DMS 273 (cell line): ENCODE measurements around the gene SLC17A4.

Source experiments
- DNase-seq: peaks from one replicate; lab custom pipeline; 2025; ENCODE audit not compliant: unreplicated experiment; lab: John Stamatoyannopoulos, UW

The SLC17A4 gene, protein sequence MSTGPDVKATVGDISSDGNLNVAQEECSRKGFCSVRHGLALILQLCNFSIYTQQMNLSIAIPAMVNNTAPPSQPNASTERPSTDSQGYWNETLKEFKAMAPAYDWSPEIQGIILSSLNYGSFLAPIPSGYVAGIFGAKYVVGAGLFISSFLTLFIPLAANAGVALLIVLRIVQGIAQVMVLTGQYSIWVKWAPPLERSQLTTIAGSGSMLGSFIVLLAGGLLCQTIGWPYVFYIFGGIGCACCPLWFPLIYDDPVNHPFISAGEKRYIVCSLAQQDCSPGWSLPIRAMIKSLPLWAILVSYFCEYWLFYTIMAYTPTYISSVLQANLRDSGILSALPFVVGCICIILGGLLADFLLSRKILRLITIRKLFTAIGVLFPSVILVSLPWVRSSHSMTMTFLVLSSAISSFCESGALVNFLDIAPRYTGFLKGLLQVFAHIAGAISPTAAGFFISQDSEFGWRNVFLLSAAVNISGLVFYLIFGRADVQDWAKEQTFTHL

DNA sequence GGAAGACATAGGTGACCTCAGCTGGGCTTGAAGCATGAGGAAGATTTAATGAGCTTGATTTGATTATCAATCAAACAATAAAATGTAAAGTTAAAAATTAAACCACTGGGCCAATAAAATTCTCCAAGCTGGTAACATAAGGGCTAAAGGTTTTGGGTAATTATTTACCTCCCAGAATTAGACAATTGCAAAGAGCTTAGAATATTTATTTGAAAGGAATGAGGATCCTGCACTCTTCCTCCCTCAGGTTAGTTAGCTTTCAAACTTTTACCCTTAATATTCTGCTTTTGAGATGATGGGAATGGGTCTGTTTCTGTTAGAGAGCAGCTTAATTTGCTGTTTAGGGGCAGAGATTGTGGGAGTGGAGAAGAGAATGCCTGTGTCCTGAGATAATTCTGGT is at the start of gene SLC17A4:
TSS of gene SLC17A4 (plus strand) at position 208 of the 400 bp plus-strand sequence. CDS start 7,221 bp downstream, outside the sequence.
- DNase-seq = no peak

DNA sequence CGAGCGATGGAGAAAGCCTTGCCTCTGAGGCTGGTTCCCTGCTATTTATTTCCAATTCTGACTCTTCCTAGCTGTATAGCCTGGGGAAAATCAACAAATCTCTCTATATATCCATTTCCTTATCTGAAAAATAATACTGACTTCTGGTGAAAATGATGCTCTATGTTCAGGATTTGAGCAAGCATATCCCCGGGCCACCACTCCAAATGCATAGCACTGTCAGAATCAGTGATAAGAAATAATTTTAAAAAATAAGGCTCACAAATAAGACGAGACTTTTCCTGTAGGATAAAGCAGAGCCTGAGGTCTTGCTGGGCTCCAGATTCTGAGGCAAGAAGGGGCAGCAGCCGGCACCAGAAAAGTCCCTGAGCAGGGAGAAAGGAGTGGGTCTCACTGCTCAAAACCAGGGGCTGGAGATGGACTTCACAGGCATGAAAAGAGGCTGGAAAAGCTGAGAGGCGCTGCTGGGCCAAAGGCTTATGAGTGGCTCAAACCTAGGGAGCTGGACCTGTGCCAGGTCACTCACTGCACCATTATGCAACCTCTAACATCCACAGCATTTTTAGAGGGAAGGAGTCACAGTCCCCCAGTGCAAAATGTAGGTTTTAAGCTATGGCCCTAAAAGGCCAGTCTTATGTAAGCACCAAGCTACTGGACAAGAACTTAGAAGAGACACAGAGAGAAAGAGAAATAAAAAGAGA is 48.1 kb upstream of the SLC17A4 start:
- peak; percentile 4 for DNase-seq

DNA sequence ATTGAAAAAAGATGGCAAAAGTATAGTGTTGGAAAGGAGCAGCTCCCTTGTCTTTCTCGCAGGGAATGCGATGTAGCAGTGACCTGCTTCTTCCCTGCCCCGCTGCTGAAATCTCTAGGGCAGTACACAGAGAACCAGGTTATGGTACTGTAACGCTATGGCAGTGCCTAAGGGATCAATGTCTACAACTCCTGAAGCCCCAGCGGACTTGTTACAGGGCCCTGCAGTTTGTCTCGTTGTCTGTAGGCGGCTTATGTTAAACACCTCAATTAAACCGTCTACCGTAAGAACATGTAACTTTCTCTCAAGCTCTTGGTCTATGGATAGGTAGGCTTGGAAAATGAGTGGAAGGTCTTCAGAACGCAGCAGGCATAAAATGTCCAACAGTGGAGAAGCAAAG is 44.8 kb upstream of the SLC17A4 start:
- DNase-seq = no peak

DNA sequence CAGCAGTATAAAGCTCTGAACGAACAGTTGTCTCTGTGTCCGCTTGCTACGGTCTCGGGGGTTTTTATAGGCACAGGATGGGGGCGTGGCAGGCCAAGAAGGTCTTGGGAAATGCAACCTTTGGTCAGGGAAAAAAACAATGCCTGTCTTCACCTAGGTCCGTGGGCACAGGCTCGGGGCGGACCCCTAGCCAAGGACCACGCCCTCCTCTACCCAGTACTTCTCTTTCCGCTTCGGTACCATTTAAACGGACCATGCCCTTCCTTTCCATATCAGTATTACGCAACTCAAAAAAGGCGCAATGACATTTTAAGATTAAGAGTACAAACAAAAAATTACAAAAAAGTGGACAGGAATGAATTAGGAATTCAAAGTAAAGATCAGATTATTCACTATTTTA is 44.3 kb upstream of the SLC17A4 start:
- DNase-seq = no peak

DNA sequence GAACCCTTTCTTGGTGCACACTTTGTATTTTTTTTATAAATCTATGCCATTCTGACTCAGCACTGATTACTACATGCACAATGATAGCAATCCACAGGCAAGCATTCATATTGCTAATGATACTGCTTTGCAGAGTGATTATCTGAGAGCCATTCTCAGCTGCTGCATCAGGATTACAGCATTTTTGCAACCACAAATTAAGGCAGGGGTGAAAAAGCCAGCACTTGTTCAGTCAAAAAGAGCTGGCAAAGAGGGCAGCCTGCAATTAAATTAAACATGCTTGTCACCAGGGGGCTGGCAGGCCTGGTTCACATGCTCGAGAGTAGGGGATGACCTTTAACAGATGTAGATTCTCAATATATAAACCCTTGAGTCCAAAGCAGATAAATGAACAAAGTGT is 40.7 kb upstream of the SLC17A4 start:
- no peak for DNase-seq

DNA sequence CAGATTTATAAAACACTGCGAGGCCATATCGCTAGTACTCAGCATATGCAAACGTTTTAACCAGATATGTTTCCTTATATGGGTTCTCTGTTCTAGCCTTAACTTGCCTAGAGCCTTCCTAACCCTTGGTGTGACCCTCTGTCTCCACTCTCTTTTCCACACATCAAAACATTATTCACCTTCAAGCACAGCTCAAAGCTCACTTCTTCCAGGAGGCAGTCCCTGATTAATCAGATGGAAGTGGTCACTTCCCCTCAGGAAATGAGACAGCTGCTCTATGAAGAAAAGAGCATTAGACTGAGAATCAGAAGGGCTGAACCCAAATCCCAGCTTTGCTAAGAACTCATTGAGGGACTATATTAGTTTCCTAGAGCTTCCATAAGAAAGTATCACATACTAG is 39.8 kb upstream of the SLC17A4 start:
- no peak for DNase-seq

DNA sequence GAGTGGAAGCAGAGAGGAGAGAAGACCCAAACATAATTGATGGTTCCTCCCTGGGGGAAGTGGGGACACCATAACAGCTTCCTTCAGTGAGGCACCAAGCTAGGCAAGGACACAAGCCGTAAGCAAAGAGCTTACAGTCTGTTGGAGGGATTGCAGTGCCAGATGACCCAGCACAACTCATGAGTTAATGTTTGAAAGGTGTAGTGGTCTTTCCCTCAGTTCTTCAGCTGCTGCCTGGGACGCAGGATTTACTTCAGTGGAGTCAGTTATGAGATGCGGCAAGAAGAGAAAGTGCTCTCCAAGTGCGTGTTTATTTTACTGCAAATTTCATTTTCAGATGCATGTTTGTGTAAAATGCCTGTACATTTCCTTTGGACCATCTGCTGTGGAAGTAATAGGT is 38.7 kb upstream of the SLC17A4 start:
- no peak for DNase-seq

DNA sequence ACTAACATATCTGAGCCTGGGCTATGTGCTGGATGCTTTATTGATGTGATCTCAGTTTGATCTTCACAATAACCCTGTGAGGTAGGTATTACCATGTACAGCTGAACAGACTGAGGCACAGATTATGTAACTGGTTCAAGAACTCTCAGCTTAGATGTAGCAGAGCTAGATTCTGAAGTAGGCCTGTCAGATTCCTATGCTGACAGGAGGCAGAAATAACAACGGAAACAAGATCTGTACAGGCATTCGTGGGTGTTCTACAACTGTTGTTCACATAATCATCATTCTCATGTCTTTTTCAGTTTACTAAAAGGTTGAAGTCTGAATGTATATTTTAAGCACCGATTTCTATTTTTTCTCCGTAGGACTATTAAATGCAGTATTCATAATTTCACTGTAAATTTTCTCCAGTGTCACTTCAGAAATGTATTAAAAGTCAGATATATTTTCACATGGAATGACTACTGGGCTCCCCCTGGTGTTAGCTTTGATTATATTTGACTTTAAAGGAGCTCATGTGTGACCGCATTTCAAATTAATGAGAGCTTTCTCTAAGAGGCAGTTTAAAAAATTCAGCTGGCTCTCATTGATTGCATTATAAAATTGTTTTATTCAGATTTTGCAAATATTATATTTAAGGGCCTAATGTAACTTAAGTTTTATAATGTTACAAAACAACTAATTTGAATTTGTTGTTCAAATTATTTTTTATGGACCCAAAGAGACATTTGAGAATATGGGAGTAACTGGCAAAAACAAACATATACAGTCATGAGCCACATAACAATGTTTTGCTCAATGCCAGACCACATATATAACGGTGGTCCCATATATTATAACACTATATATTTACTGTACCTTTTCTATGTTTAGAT is 36.4 kb upstream of the SLC17A4 start:
- DNase-seq = peak; percentile 68

DNA sequence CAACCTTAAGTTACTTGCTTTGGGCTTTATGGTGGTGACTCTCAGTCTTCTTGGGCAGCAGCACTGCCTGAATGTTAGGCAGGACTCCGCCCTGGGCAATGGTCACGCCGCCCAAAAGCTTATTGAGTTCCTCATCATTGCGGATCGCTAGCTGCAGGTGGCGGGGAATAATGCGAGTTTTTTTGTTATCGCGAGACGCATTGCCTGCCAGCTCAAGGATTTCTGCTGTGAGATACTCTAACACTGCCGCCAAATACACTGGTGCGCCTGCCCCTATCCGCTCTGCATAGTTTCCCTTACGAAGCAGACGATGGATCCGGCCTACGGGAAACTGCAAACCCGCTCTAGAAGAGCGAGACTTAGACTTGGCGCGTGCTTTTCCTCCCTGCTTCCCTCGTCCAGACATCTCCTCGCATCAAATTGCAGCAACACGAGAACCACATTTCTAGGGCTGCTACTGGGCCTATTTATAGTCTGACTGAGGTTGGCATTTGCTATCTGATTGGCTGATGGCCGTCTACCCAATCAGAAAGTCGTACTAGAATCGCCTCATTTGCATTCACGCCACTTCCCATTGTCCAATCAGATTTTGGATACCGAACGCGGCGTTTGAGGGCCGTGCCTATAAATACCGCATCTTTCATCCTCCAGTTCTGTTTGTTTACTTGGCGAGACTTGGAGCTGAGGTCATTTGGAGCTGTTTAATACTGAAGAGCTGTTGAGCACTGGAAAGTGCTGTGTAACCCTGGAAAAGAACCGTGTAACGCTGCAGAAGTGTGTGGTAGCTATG is 28.2 kb upstream of the SLC17A4 start:
- DNase-seq = no peak

DNA sequence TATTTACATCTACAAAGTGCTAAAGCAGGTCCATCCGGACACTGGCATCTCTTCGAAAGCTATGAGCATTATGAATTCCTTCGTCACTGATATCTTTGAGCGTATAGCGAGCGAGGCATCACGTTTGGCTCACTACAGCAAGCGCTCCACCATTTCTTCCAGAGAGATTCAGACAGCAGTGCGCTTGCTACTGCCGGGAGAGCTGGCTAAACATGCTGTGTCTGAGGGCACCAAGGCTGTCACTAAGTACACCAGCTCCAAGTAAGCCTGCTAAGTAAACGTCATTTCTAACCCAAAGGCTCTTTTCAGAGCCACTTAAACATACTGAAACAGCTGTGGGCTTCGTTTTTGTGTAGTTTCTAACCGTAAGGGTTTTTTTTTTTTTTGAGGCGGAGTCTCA is 27.5 kb upstream of the SLC17A4 start:
- DNase-seq = no peak

DNA sequence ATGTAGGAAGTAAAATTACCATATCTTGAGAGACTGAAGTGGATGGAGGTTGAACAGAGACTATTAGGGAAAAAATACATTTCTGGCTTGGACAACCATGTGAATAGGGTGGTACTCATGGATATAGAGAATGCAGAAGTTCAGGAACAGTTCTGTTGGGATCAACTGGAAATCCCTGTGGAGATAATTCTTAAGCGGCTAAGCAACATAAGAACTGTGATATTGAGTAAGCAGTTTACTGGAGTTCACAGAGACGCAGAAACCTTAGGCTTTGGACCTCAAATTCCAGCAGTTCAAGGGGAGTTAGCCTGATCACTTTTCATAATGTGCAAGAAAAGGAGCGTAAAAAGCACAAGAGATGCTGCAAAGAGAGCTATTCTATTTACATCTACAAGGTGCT is 23.6 kb upstream of the SLC17A4 start:
- no peak for DNase-seq

DNA sequence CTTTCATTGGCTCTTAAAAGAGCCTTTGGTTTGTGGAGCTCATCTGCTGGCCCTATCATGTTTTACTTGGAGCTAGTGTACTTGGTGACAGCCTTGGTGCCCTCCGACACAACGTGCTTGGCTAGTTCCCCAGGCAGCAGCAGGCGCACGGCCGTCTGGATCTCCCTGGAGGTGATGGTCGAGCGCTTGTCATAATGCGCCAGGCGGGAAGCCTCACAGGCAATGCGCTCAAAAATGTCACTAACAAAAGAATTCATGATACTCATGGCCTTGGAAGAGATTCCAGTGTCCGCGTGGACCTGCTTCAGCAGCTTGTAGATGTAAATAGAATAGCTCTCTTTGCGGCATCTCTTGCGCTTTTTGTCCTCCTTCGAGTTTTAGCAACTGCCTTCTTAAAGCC is 22.8 kb upstream of the SLC17A4 start:
- no peak for DNase-seq

DNA sequence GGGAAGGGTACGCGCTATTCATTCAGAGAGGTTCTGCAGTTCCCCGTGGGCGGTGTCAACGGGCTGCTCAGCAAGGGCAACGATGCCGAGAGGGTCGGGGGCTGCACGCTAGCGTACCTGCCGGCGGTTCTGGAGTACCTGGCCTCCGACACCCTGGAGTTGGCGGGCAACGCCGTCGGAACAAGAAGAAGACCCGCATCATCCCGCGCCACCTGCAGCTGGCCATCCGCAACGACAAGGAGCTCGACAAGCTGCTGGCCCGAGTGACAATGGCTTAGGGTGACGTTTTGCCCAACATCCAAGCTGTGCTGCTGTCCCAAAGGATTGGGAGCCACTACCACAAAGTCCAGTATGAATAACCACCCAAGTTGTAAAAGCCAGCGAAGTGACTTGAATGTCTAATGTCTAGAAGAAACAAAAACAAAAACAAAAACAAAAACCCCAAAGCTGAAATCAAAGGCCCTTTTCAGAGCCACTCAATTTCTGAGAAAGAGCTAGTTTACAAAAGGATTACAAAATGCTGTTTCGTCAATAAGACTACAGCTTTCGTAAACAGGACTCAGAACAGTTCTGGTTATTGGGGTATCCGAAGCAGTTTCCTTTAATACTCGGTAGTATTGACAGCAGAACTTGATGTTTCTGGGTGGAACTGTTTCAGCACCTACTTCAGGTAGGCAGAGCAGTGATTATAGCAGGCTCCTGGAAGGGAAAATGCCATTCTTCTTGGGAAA is 21.9 kb upstream of the SLC17A4 start:
- DNase-seq = no peak

DNA sequence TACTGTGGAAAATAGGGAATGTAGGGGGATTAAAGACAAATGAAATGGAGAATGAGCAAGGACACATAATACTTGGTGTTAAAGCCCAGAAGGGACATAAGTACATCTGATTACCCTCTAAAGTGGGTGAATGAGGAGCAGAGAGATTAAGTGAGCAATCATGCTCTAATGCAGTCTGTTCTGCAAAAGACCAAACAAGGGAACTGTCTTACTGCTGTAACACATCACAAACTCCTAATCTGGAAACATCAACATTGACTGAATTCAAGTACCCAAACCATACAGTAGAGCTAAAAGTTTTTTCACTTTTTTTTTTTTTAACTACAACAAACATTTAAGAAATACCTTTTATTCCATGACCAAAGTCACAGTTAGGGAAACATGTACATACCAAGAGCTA is 19.3 kb upstream of the SLC17A4 start:
- DNase-seq = no peak

DNA sequence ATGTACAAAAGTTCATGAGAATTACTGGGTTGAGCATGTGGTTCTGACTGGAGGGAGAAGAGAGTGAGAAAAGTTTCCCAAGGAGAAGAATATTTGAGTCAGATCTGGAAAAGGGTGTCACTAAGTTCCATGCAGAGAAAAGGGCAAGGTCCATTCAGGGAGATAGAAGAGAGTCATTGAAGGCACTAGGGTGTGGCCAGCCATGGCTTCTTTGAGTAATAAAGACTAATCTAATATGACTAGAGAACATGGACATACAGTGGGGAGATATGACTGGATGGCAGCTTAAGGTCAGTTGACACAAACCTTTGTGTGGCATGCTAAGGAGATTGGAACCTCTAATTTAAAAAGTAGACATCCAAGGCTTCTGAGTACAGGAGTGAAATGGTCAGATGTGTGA is 10.7 kb upstream of the SLC17A4 start:
- DNase-seq = no peak

DNA sequence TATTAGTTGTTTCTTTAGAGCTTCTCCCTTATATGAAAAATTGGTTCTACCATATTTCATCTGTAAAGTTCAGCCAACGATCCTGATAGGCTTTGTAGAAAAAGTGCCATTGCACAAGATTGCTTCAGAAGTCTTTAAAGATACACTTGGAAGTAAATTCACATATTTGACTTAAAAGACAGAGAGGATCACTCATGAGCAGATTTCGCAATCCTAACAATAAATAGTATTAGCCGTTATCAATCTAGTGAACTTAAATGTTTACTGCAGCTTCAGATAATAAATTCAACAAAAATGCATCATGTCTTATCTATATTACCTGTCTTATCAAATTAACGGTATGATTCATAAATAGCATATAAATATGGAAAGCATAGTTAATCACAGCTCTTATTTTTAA is 8.7 kb upstream of the SLC17A4 start:
- no peak for DNase-seq

DNA sequence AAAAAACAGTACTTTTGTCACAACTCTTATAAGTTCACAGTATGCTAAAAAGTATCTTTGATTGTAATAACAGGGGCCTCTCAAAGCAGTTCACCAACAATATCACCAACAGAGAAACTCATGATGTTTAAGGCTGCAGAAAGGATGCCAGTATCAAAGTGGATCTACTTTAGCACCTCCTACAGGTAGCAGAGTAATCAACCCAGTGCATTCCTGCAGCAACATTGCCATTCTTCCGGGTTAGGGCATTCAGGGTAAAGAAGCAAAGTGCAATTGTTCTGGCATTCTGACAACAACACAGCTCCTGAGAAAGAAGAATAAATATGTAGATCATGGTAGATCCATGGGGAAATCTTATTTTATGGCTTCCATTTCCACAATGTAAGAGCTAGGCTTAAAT is 7.6 kb upstream of the SLC17A4 start:
- no peak for DNase-seq

DNA sequence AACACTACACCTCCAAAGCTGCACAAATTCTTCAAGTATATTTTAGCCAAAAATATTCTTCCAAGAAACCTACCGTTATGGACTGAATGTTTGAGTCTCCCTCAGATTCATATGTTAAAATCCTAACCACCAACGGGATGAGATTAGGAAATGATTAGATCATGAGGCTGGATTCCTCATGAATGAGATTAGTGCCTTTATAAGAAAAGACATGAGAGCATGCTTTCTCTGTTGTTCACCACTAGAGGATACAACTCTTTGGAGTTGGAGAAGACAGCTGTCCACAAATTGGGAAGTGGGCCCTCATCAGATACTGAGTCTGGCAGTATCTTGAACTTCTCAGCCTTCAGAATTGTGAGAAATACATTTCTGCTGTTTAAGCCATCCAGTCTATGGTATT is 7.1 kb upstream of the SLC17A4 start:
- DNase-seq = no peak

DNA sequence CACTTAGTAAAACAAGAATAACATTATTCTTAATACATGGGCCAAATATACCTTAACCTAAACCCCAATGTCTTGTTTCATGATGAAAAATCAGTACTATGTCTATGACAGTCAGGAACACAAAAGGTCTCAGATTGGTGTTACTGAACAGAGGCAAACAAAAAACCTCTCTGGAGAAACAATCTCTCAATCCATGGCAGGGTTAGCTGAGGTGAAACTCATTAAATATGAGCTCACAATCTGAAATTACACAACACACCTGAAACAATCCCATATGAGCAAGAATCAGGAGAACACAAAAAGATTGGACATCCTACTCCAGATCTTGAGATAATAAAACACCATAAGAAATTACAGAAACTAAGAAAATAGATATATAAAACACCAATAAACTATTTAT is 6.5 kb upstream of the SLC17A4 start:
- DNase-seq = no peak
